Activated naive CD8-positive, alpha-beta T cell treated with anti-CD3 and anti-CD28 coated beads, Interleukin-2, amount 10 ng/mL, durations not matched to agents 7 days and 5 days (primary cell): ENCODE measurements around the gene CTSW. TPM values are rescaled to one million over a fixed set of nuclear protein-coding genes. Genes with fewer than 3 reads are reported as not detected.

Source experiments
- ATAC-seq: fragments of 150-1000 bp; cut with Tn5 transposase; one replicate; pipeline ENCODE4 v1.10.0; 2021; ENCODE audit warnings: low read depth, moderate library complexity
- POLR2A ChIA-PET: fragments of 350-600 bp; sonication (Branson Sonifier 250); formaldehyde crosslinking; loops from one replicate; lab custom pipeline; 2021; ENCODE audit warnings: antibody characterized with exemption; lab: Charles Lee
- DNase-seq: peaks from one replicate; pipeline ENCODE4 v3.0.0; 2021
- H3K27ac Mint-ChIP-seq: one replicate; pipeline ENCODE4 v1.8.0; 2022; ENCODE audit warnings: mild to moderate bottlenecking, mixed read lengths
- H3K27me3 Mint-ChIP-seq: one replicate; pipeline ENCODE4 v1.8.0; 2022; ENCODE audit warnings: mild to moderate bottlenecking, moderate library complexity, mixed read lengths
- H3K36me3 Mint-ChIP-seq: one replicate; pipeline ENCODE4 v1.8.0; 2021; ENCODE audit warnings: mild to moderate bottlenecking, mixed read lengths
- H3K4me1 Mint-ChIP-seq: one replicate; pipeline ENCODE4 v1.8.0; 2021; ENCODE audit warnings: mixed read lengths
- H3K4me3 Mint-ChIP-seq: one replicate; pipeline ENCODE4 v1.8.0; 2022; ENCODE audit warnings: mild to moderate bottlenecking, moderate library complexity, mixed read lengths
- H3K9me3 Mint-ChIP-seq: one replicate; pipeline ENCODE4 v1.8.0; 2021; ENCODE audit warnings: mixed read lengths
- total RNA-seq, 2 experiments: library from RNA; stranded (reverse); gene quantifications; one replicate each; pipeline ENCODE4 v1.2.3, GENCODE V29; 2021

The CTSW gene
- total RNA-seq, 2 experiments from 2014 or later: 161 to 175 TPM

- Mint-ChIP-seq H3K4me1 (peaks cover 17% of the 10 kb centered on the region), H3K9me3 (peaks cover 2% of the 10 kb centered on the region), H3K27ac (no peak overlapping the region), H3K27me3 (peaks cover 3% of the 10 kb centered on the region), H3K4me3 (no peak overlapping the region), H3K36me3 (peaks cover 37% of the 10 kb centered on the region)
- DNase-seq: no peak
- peak; percentile 18 for ATAC-seq
- POLR2A ChIA-PET: interaction anchor here (0.7 to 5.6 kb wide), 6 partner anchors 9 to 35 kb away, joined by 3 to 25 read pairs (median 4); partner anchors contain the start of gene MUS81
Measured at GRCh38 chr11:65850217-65851082, 29.2 kb upstream of the CTSW start.

- H3K27me3 Mint-ChIP-seq: peaks cover 3% of the 10 kb centered on the region
- POLR2A ChIA-PET: interaction anchor here (0.8 to 5.6 kb wide), 9 partner anchors 10 to 39 kb away, joined by 3 to 25 read pairs (median 5); partner anchors contain the start of genes CCDC85B, MUS81 and SNX32
- ATAC-seq (peak; percentile 5), DNase-seq (no peak)
- H3K9me3 Mint-ChIP-seq: peaks cover 2% of the 10 kb centered on the region
- peaks cover 44% of the 10 kb centered on the region for H3K36me3 Mint-ChIP-seq
- peaks cover 24% of the 10 kb centered on the region for H3K4me1 Mint-ChIP-seq
- no peak overlapping the region for H3K27ac Mint-ChIP-seq
- H3K4me3 Mint-ChIP-seq: no peak overlapping the region
Measured at GRCh38 chr11:65851083-65851579, 28.5 kb upstream of the CTSW start.

GRCh38 chr11:65851811-65852507 lies 27.7 kb upstream of the CTSW start:
- no peak overlapping the region for H3K4me3 Mint-ChIP-seq
- H3K27me3 Mint-ChIP-seq: peaks cover 3% of the 10 kb centered on the region
- POLR2A ChIA-PET: interaction anchor here (0.8 to 5.6 kb wide), 11 partner anchors 9 to 38 kb away, joined by 3 to 25 read pairs (median 5); partner anchors contain the start of genes CCDC85B, MUS81 and SNX32
- H3K27ac Mint-ChIP-seq: peak overlapping the region; percentile 33
- peaks cover 52% of the 10 kb centered on the region for H3K36me3 Mint-ChIP-seq
- peaks cover 31% of the 10 kb centered on the region for H3K4me1 Mint-ChIP-seq
- ATAC-seq: no peak
- DNase-seq: no peak
- peaks cover 2% of the 10 kb centered on the region for H3K9me3 Mint-ChIP-seq

- POLR2A ChIA-PET: interaction anchor here (1.0 to 5.6 kb wide), 11 partner anchors 9 to 38 kb away, joined by 3 to 25 read pairs (median 5); partner anchors contain the start of genes CCDC85B and MUS81
- H3K27me3 Mint-ChIP-seq: peaks cover 3% of the 10 kb centered on the region
- no peak for DNase-seq
- H3K27ac Mint-ChIP-seq: no peak overlapping the region
- peaks cover 52% of the 10 kb centered on the region for H3K36me3 Mint-ChIP-seq
- H3K9me3 Mint-ChIP-seq: peaks cover 2% of the 10 kb centered on the region
- peaks cover 31% of the 10 kb centered on the region for H3K4me1 Mint-ChIP-seq
- H3K4me3 Mint-ChIP-seq: no peak overlapping the region
- ATAC-seq: no peak
Measured at GRCh38 chr11:65852508-65853245, 27.0 kb upstream of the CTSW start.

GRCh38 chr11:65853246-65853979 lies 26.2 kb upstream of the CTSW start:
- H3K36me3 Mint-ChIP-seq: peaks cover 52% of the 10 kb centered on the region
- no peaks in the 10 kb centered on the region for H3K27me3 Mint-ChIP-seq
- POLR2A ChIA-PET: interaction anchor here (0.6 to 5.6 kb wide), 9 partner anchors 8 to 31 kb away, joined by 3 to 25 read pairs (median 5); partner anchors contain the start of gene MUS81
- ATAC-seq (no peak), DNase-seq (no peak)
- no peak overlapping the region for H3K27ac Mint-ChIP-seq
- peaks cover 2% of the 10 kb centered on the region for H3K9me3 Mint-ChIP-seq
- H3K4me1 Mint-ChIP-seq: peaks cover 33% of the 10 kb centered on the region
- no peak overlapping the region for H3K4me3 Mint-ChIP-seq

GRCh38 chr11:65854161-65854592 lies 25.5 kb upstream of the CTSW start:
- H3K4me1 Mint-ChIP-seq: peaks cover 34% of the 10 kb centered on the region
- peaks cover 52% of the 10 kb centered on the region for H3K36me3 Mint-ChIP-seq
- ATAC-seq (no peak), DNase-seq (no peak)
- H3K9me3 Mint-ChIP-seq: peaks cover 2% of the 10 kb centered on the region
- no peak overlapping the region for H3K27ac Mint-ChIP-seq
- POLR2A ChIA-PET: interaction anchor here (1.1 to 3.0 kb wide), 2 partner anchors 7 to 16 kb away, joined by 3 to 22 read pairs; partner anchors contain the start of gene MUS81
- peak overlapping the region; percentile 24 for H3K4me3 Mint-ChIP-seq
- no peaks in the 10 kb centered on the region for H3K27me3 Mint-ChIP-seq

- H3K27me3 Mint-ChIP-seq: no peaks in the 10 kb centered on the region
- DNase-seq: no peak
- peaks cover 2% of the 10 kb centered on the region for H3K9me3 Mint-ChIP-seq
- peaks cover 52% of the 10 kb centered on the region for H3K36me3 Mint-ChIP-seq
- peaks cover 37% of the 10 kb centered on the region for H3K4me1 Mint-ChIP-seq
- POLR2A ChIA-PET: interaction anchor here (0.7 kb wide), 1 partner anchor 73 kb away, joined by 3 read pairs; no protein-coding TSS in a partner anchor
- peak overlapping the region; percentile 90 for H3K4me3 Mint-ChIP-seq
- no peak for ATAC-seq
- peak overlapping the region; percentile 62 for H3K27ac Mint-ChIP-seq
Measured at GRCh38 chr11:65854852-65855837, 24.5 kb upstream of the CTSW start.

GRCh38 chr11:65855927-65856363 lies 23.7 kb upstream of the CTSW start:
- no peak for ATAC-seq
- peak overlapping the region; percentile 79 for H3K27ac Mint-ChIP-seq
- peaks cover 37% of the 10 kb centered on the region for H3K4me1 Mint-ChIP-seq
- H3K9me3 Mint-ChIP-seq: peaks cover 2% of the 10 kb centered on the region
- no peak for DNase-seq
- POLR2A ChIA-PET: interaction anchor here (0.7 kb wide), 1 partner anchor 72 kb away, joined by 3 read pairs; no protein-coding TSS in a partner anchor
- H3K36me3 Mint-ChIP-seq: peaks cover 52% of the 10 kb centered on the region
- peak overlapping the region; percentile 90 for H3K4me3 Mint-ChIP-seq
- no peaks in the 10 kb centered on the region for H3K27me3 Mint-ChIP-seq

GRCh38 chr11:65856689-65857499 lies 22.7 kb upstream of the CTSW start:
- Mint-ChIP-seq H3K4me3 (peak overlapping the region; percentile 90), H3K4me1 (peaks cover 42% of the 10 kb centered on the region), H3K27ac (peak overlapping the region; percentile 79), H3K9me3 (no peaks in the 10 kb centered on the region), H3K27me3 (no peaks in the 10 kb centered on the region), H3K36me3 (peaks cover 44% of the 10 kb centered on the region)
- DNase-seq: peak; percentile 91
- peak; percentile 2 for ATAC-seq
- POLR2A ChIA-PET: interaction anchor here (0.8 to 8.3 kb wide), 8 partner anchors 9 to 145 kb away, joined by 3 to 304 read pairs (median 6); partner anchors contain the start of genes C11orf68, CCDC85B, CTSW and FIBP

GRCh38 chr11:65857500-65857852 lies 22.2 kb upstream of the CTSW start:
- Mint-ChIP-seq H3K36me3 (peaks cover 40% of the 10 kb centered on the region), H3K27me3 (no peaks in the 10 kb centered on the region), H3K27ac (peak overlapping the region; percentile 79), H3K4me3 (peak overlapping the region; percentile 90), H3K4me1 (peaks cover 40% of the 10 kb centered on the region), H3K9me3 (no peaks in the 10 kb centered on the region)
- ATAC-seq (peak; percentile 0), DNase-seq (peak; percentile 83)
- POLR2A ChIA-PET: interaction anchor here (0.8 to 8.3 kb wide), 12 partner anchors 9 to 146 kb away, joined by 3 to 304 read pairs (median 8); partner anchors contain the start of genes C11orf68, CCDC85B, CTSW and EFEMP2
